ENCODE data around the gene RENBP. TPM values are rescaled to one million over a fixed set of nuclear protein-coding genes. Genes with fewer than 3 reads are reported as not detected.
A peak's percentile ranks its signal among the peaks of the same experiment; 100 is the strongest.

The RENBP gene
- polyA plus RNA-seq (2012; ENCODE audit: low read depth, missing spikeins) = 9.8 TPM

- peak; percentile 85 for FAIRE-seq
- DNase-seq (ENCODE audit: insufficient read length, low spot score) = no peak
- TF ChIP-seq POLR2A (IDR thresholded peaks at IDR 0.05; ENCODE audit: low read depth, low read length) (no peak), SPI1 (IDR thresholded peaks at IDR 0.05; ENCODE audit: low read depth, low read length) (no peak), PAX5 (IDR thresholded peaks at IDR 0.05; ENCODE audit: insufficient read depth, low read length, severe bottlenecking) (no peak)
Observed at GRCh38 chrX:153944140-153944799, at the start of gene RENBP. Gene RENBP (minus strand): TSS chrX:153944643. CDS start chrX:153944610, 33 bp downstream.

- DNase-seq (ENCODE audit: insufficient read length, low spot score) (no peak), FAIRE-seq (no peak)
- TF ChIP-seq PAX5 (IDR thresholded peaks at IDR 0.05; ENCODE audit: insufficient read depth, low read length, severe bottlenecking) (no peak), POU2F2 (IDR thresholded peaks at IDR 0.05; ENCODE audit: low read depth, low read length) (no peak), POLR2A (IDR thresholded peaks at IDR 0.05; ENCODE audit: low read depth, low read length) (no peak), TAF1 (IDR thresholded peaks at IDR 0.05; ENCODE audit: low read depth, low read length) (no peak), POLR2AphosphoS5 (IDR thresholded peaks at IDR 0.05; ENCODE audit: low read depth, low read length) (no peak), SPI1 (IDR thresholded peaks at IDR 0.05; ENCODE audit: low read depth, low read length) (no peak)
Observed at GRCh38 chrX:153993978-153994377, 49.5 kb upstream of the RENBP start.

GRCh38 chrX:153993079-153993478 lies 48.6 kb upstream of the RENBP start:
- DNase-seq (ENCODE audit: insufficient read length, low spot score) = no peak
- FAIRE-seq = no peak
- TF ChIP-seq PAX5 (IDR thresholded peaks at IDR 0.05; ENCODE audit: insufficient read depth, low read length, severe bottlenecking) = no peak
- no peak for TF ChIP-seq SPI1 (IDR thresholded peaks at IDR 0.05; ENCODE audit: low read depth, low read length)
- TF ChIP-seq TAF1 (IDR thresholded peaks at IDR 0.05; ENCODE audit: low read depth, low read length) = no peak
- TF ChIP-seq POLR2AphosphoS5 (IDR thresholded peaks at IDR 0.05; ENCODE audit: low read depth, low read length) = no peak
- TF ChIP-seq POLR2A (IDR thresholded peaks at IDR 0.05; ENCODE audit: low read depth, low read length) = no peak
- no peak for TF ChIP-seq POU2F2 (IDR thresholded peaks at IDR 0.05; ENCODE audit: low read depth, low read length)

GRCh38 chrX:153992180-153992579 lies 47.7 kb upstream of the RENBP start:
- no peak for TF ChIP-seq POLR2A (IDR thresholded peaks at IDR 0.05; ENCODE audit: low read depth, low read length)
- TF ChIP-seq SPI1 (IDR thresholded peaks at IDR 0.05; ENCODE audit: low read depth, low read length) = no peak
- TF ChIP-seq PAX5 (IDR thresholded peaks at IDR 0.05; ENCODE audit: insufficient read depth, low read length, severe bottlenecking) = no peak
- TF ChIP-seq TAF1 (IDR thresholded peaks at IDR 0.05; ENCODE audit: low read depth, low read length) = no peak
- TF ChIP-seq POU2F2 (IDR thresholded peaks at IDR 0.05; ENCODE audit: low read depth, low read length) = no peak
- no peak for TF ChIP-seq POLR2AphosphoS5 (IDR thresholded peaks at IDR 0.05; ENCODE audit: low read depth, low read length)
- no peak for FAIRE-seq
- no peak for DNase-seq (ENCODE audit: insufficient read length, low spot score)

GRCh38 chrX:153991013-153991580 lies 46.7 kb upstream of the RENBP start:
- TF ChIP-seq POU2F2 (IDR thresholded peaks at IDR 0.05; ENCODE audit: low read depth, low read length) = no peak
- no peak for DNase-seq (ENCODE audit: insufficient read length, low spot score)
- no peak for FAIRE-seq

- TF ChIP-seq POU2F2 (IDR thresholded peaks at IDR 0.05; ENCODE audit: low read depth, low read length) (no peak), PAX5 (IDR thresholded peaks at IDR 0.05; ENCODE audit: insufficient read depth, low read length, severe bottlenecking) (no peak), POLR2AphosphoS5 (IDR thresholded peaks at IDR 0.05; ENCODE audit: low read depth, low read length) (no peak), POLR2A (IDR thresholded peaks at IDR 0.05; ENCODE audit: low read depth, low read length) (no peak), SPI1 (IDR thresholded peaks at IDR 0.05; ENCODE audit: low read depth, low read length) (no peak), TAF1 (IDR thresholded peaks at IDR 0.05; ENCODE audit: low read depth, low read length) (no peak)
- DNase-seq (ENCODE audit: insufficient read length, low spot score) (no peak), FAIRE-seq (peak; percentile 23)
Observed at GRCh38 chrX:153989973-153990655, 45.7 kb upstream of the RENBP start.

GRCh38 chrX:153988493-153988892 lies 44.0 kb upstream of the RENBP start:
- no peak for FAIRE-seq
- no peak for DNase-seq (ENCODE audit: insufficient read length, low spot score)
- TF ChIP-seq TAF1 (IDR thresholded peaks at IDR 0.05; ENCODE audit: low read depth, low read length) = no peak
- TF ChIP-seq POU2F2 (IDR thresholded peaks at IDR 0.05; ENCODE audit: low read depth, low read length) = no peak
- TF ChIP-seq POLR2AphosphoS5 (IDR thresholded peaks at IDR 0.05; ENCODE audit: low read depth, low read length) = no peak
- no peak for TF ChIP-seq SPI1 (IDR thresholded peaks at IDR 0.05; ENCODE audit: low read depth, low read length)

- FAIRE-seq (peak; percentile 84), DNase-seq (ENCODE audit: insufficient read length, low spot score) (no peak)
- TF ChIP-seq POLR2AphosphoS5 (IDR thresholded peaks at IDR 0.05; ENCODE audit: low read depth, low read length) (no peak), PAX5 (IDR thresholded peaks at IDR 0.05; ENCODE audit: insufficient read depth, low read length, severe bottlenecking) (no peak), TAF1 (IDR thresholded peaks at IDR 0.05; ENCODE audit: low read depth, low read length) (no peak), SPI1 (IDR thresholded peaks at IDR 0.05; ENCODE audit: low read depth, low read length) (no peak)
Observed at GRCh38 chrX:153984351-153985178, 40.1 kb upstream of the RENBP start.

GRCh38 chrX:153983321-153983801 lies 38.9 kb upstream of the RENBP start:
- TF ChIP-seq POLR2AphosphoS5 (IDR thresholded peaks at IDR 0.05; ENCODE audit: low read depth, low read length) (no peak), PAX5 (IDR thresholded peaks at IDR 0.05; ENCODE audit: insufficient read depth, low read length, severe bottlenecking) (no peak)
- DNase-seq (ENCODE audit: insufficient read length, low spot score) (no peak), FAIRE-seq (peak; percentile 91)
